Gastroesophageal sphincter (tissue), 4 donors: ENCODE data around the gene CDV3. TPM values are rescaled to one million over a fixed set of nuclear protein-coding genes. Genes with fewer than 3 reads are reported as not detected.
"Not testable (repeated sequence)": the region's sequence is repeated elsewhere in the genome, so short reads cannot be mapped to it uniquely, and the experiment has no call there.

Source experiments
- ATAC-seq: fragments of 150-250 bp; one replicate; pipeline ENCODE4 v1.9.1; 2016; ENCODE audit warnings: mild to moderate bottlenecking, moderate library complexity
- H3K27ac ChIP-seq, 4 donors: fragments of 200-600 bp; sonication (generic) in 3 of 4; 1 replicate in 3 of 4; 2 replicates in 1 of 4; pipeline ENCODE4 v1.5.1; 2016 to 2019
- H3K27me3 ChIP-seq: fragments of 200-600 bp; sonication (generic); one replicate; pipeline ENCODE4 v1.5.1; 2019
- H3K36me3 ChIP-seq, 2 donors: fragments of 200-600 bp; sonication (generic); one replicate each; pipeline ENCODE4 v1.5.1; 2019; ENCODE audit warnings: control low read depth in 1 of 2
- H3K4me1 ChIP-seq, 3 donors: fragments of 200-600 bp; sonication (generic); 1 replicate in 2 of 3; 2 replicates in 1 of 3; pipeline ENCODE4 v1.5.1; 2016 to 2019; ENCODE audit warnings: control low read depth in 2 of 3
- H3K4me3 ChIP-seq, 2 donors: fragments of 200-600 bp; sonication (generic); one replicate each; pipeline ENCODE4 v1.5.1; 2019; ENCODE audit warnings: mild to moderate bottlenecking in 1 of 2, moderate library complexity in 1 of 2
- H3K9me3 ChIP-seq, 3 donors: fragments of 200-600 bp; sonication (generic); one replicate each; pipeline ENCODE4 v1.5.1; 2017 to 2019; ENCODE audit warnings: control low read depth in 2 of 3
- CTCF ChIP-seq, 4 experiments: fragments of 200-600 bp in 2 of 4; fragments of 450-650 bp in 2 of 4; sonication (generic) in 1 of 4; IDR thresholded peaks; one replicate each; pipeline ENCODE4 v1.5.1; 2017 to 2019; ENCODE audit warnings: antibody characterized with exemption in 4 of 4, mild to moderate bottlenecking in 2 of 4, moderate library complexity in 2 of 4
- EP300 ChIP-seq: sonication (generic); formaldehyde crosslinking; IDR thresholded peaks from one replicate; pipeline ENCODE4 v1.6.1; 2017; ENCODE audit warnings: antibody characterized with exemption, mild to moderate bottlenecking
- POLR2A ChIP-seq, 2 donors: fragments of 450-650 bp; IDR thresholded peaks; one replicate each; pipeline ENCODE4 v1.6.1; 2017; ENCODE audit warnings: antibody characterized with exemption in 2 of 2, mild to moderate bottlenecking in 2 of 2, moderate library complexity in 1 of 2
- POLR2AphosphoS5 ChIP-seq: sonication (generic); formaldehyde crosslinking; IDR thresholded peaks from one replicate; pipeline ENCODE4 v1.6.1; 2017; ENCODE audit warnings: antibody characterized with exemption
- WGBS, 2 donors: methylation state at CpG; one replicate each; pipeline ENCODE4 v1.1.5; 2018; ENCODE audit warnings: low coverage in 1 of 2; 5-methylcytosine and 5-hydroxymethylcytosine counted together
- total RNA-seq, 4 donors: library from RNA; depleted of rRNA; stranded (reverse); fragments of >200 nt; gene quantifications; one replicate each; pipeline ENCODE4 v1.1.0, GENCODE V29; 2016

The CDV3 gene
- total RNA-seq, 4 donors from 2014 or later = 152 to 293 (median 221) TPM

- Histone ChIP-seq H3K27ac (no peak overlapping the region), H3K27me3 (no peaks in the 10 kb centered on the region), H3K36me3 (no peaks in the 10 kb centered on the region), H3K4me1 (peaks cover 0 to 18% (median 1%) of the 10 kb centered on the region in 3 donors), H3K4me3 (no peak overlapping the region), H3K9me3 (no peaks in the 10 kb centered on the region)
- TF ChIP-seq EP300 = no peak
- TF ChIP-seq POLR2A (IDR thresholded peaks at IDR 0.05) = no peak
- no peak for TF ChIP-seq CTCF (IDR thresholded peaks at IDR 0.05)
- no peak for TF ChIP-seq POLR2AphosphoS5
- 83 to 100% methylated on average over 1 to 6 of the region's 7 CpGs for WGBS, 2 donors
- ATAC-seq = no peak
Measured at GRCh38 chr3:133542871-133543270, 30.6 kb upstream of the CDV3 start.

- 75 to 76% methylated on average over 1 to 2 of the region's 2 CpGs for WGBS, 2 donors
- peaks cover 0 to 25% (median 7%) of the 10 kb centered on the region in 3 donors for H3K4me1 ChIP-seq
- not testable (repeated sequence) for H3K36me3 ChIP-seq, H3K9me3 ChIP-seq, H3K27ac ChIP-seq, H3K27me3 ChIP-seq, ATAC-seq, H3K4me3 ChIP-seq
Measured at GRCh38 chr3:133544983-133545382, 28.5 kb upstream of the CDV3 start.

- no peaks in the 10 kb centered on the region for H3K27me3 ChIP-seq
- H3K27ac ChIP-seq = peak overlapping the region; percentile 2 to 87 (median 79)
- ATAC-seq = peak; percentile 86
- H3K36me3 ChIP-seq = no peaks in the 10 kb centered on the region
- H3K4me1 ChIP-seq = peaks cover 0 to 25% (median 7%) of the 10 kb centered on the region in 3 donors
- H3K4me3 ChIP-seq = no peak overlapping the region
- peaks cover 0 to 6% (median 0%) of the 10 kb centered on the region in 3 donors for H3K9me3 ChIP-seq
- 62 to 66% methylated on average over 3 of the region's 3 CpGs for WGBS, 2 donors
- TF ChIP-seq CTCF (IDR thresholded peaks at IDR 0.05) (no peak), POLR2AphosphoS5 (peak; percentile 14)
Measured at GRCh38 chr3:133547432-133548041, 25.9 kb upstream of the CDV3 start.

GRCh38 chr3:133548090-133548489 lies 25.4 kb upstream of the CDV3 start:
- ATAC-seq = peak; percentile 51
- peaks cover 0 to 25% (median 7%) of the 10 kb centered on the region in 3 donors for H3K4me1 ChIP-seq
- no peak for TF ChIP-seq CTCF (IDR thresholded peaks at IDR 0.05)
- TF ChIP-seq POLR2AphosphoS5 = no peak
- TF ChIP-seq EP300 = no peak
- TF ChIP-seq POLR2A (IDR thresholded peaks at IDR 0.05) = no peak
- H3K36me3 ChIP-seq = no peaks in the 10 kb centered on the region
- H3K9me3 ChIP-seq = peaks cover 0 to 6% (median 0%) of the 10 kb centered on the region in 3 donors
- WGBS, 2 donors = 10 to 15% methylated on average over 2 of the region's 2 CpGs
- H3K4me3 ChIP-seq = no peak overlapping the region
- H3K27me3 ChIP-seq = no peaks in the 10 kb centered on the region
- peak overlapping the region in 3 of 4 donors; percentile 77 to 87 (median 81) for H3K27ac ChIP-seq

- no peak for ATAC-seq
- WGBS, 2 donors = 86 to 100% methylated on average over 3 of the region's 4 CpGs
- Histone ChIP-seq H3K4me3 (no peak overlapping the region), H3K27ac (no peak overlapping the region), H3K36me3 (no peaks in the 10 kb centered on the region), H3K9me3 (peaks cover 0 to 6% (median 0%) of the 10 kb centered on the region in 3 donors), H3K4me1 (peaks cover 0 to 25% (median 7%) of the 10 kb centered on the region in 3 donors), H3K27me3 (no peaks in the 10 kb centered on the region)
- TF ChIP-seq EP300 = no peak
- TF ChIP-seq CTCF (IDR thresholded peaks at IDR 0.05) = no peak
- no peak for TF ChIP-seq POLR2A (IDR thresholded peaks at IDR 0.05)
- no peak for TF ChIP-seq POLR2AphosphoS5
Measured at GRCh38 chr3:133549565-133549964, 23.9 kb upstream of the CDV3 start.

- not testable (repeated sequence) for ATAC-seq, H3K27ac ChIP-seq, H3K27me3 ChIP-seq, H3K9me3 ChIP-seq, H3K4me3 ChIP-seq, H3K36me3 ChIP-seq
- 96 to 100% methylated on average over 2 to 11 of the region's 14 CpGs for WGBS, 2 donors
- H3K4me1 ChIP-seq = peaks cover 0 to 20% (median 7%) of the 10 kb centered on the region in 3 donors
Measured at GRCh38 chr3:133551589-133551988, 21.9 kb upstream of the CDV3 start.
